ENCODE measurements around the gene BLTP3A.

- TF ChIP-seq, protein P1, sequence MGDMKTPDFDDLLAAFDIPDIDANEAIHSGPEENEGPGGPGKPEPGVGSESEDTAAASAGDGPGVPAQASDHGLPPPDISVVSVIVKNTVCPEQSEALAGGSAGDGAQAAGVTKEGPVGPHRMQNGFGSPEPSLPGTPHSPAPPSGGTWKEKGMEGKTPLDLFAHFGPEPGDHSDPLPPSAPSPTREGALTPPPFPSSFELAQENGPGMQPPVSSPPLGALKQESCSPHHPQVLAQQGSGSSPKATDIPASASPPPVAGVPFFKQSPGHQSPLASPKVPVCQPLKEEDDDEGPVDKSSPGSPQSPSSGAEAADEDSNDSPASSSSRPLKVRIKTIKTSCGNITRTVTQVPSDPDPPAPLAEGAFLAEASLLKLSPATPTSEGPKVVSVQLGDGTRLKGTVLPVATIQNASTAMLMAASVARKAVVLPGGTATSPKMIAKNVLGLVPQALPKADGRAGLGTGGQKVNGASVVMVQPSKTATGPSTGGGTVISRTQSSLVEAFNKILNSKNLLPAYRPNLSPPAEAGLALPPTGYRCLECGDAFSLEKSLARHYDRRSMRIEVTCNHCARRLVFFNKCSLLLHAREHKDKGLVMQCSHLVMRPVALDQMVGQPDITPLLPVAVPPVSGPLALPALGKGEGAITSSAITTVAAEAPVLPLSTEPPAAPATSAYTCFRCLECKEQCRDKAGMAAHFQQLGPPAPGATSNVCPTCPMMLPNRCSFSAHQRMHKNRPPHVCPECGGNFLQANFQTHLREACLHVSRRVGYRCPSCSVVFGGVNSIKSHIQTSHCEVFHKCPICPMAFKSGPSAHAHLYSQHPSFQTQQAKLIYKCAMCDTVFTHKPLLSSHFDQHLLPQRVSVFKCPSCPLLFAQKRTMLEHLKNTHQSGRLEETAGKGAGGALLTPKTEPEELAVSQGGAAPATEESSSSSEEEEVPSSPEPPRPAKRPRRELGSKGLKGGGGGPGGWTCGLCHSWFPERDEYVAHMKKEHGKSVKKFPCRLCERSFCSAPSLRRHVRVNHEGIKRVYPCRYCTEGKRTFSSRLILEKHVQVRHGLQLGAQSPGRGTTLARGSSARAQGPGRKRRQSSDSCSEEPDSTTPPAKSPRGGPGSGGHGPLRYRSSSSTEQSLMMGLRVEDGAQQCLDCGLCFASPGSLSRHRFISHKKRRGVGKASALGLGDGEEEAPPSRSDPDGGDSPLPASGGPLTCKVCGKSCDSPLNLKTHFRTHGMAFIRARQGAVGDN (IDR thresholded peaks at IDR 0.05) = no peak
- TF ChIP-seq, protein P2, sequence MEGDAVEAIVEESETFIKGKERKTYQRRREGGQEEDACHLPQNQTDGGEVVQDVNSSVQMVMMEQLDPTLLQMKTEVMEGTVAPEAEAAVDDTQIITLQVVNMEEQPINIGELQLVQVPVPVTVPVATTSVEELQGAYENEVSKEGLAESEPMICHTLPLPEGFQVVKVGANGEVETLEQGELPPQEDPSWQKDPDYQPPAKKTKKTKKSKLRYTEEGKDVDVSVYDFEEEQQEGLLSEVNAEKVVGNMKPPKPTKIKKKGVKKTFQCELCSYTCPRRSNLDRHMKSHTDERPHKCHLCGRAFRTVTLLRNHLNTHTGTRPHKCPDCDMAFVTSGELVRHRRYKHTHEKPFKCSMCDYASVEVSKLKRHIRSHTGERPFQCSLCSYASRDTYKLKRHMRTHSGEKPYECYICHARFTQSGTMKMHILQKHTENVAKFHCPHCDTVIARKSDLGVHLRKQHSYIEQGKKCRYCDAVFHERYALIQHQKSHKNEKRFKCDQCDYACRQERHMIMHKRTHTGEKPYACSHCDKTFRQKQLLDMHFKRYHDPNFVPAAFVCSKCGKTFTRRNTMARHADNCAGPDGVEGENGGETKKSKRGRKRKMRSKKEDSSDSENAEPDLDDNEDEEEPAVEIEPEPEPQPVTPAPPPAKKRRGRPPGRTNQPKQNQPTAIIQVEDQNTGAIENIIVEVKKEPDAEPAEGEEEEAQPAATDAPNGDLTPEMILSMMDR (IDR thresholded peaks at IDR 0.05 in 2 of 3, conservative IDR thresholded peaks at IDR 0.05 in 1 of 3; ENCODE audit: control insufficient read depth in 2 of 3, extremely low read depth in 1 of 3, insufficient read depth in 1 of 3, low read depth in 3 of 3, low read length in 3 of 3) = no peak
- TF ChIP-seq LARP7 (IDR thresholded peaks at IDR 0.05) = no peak
- TF ChIP-seq, protein P3, sequence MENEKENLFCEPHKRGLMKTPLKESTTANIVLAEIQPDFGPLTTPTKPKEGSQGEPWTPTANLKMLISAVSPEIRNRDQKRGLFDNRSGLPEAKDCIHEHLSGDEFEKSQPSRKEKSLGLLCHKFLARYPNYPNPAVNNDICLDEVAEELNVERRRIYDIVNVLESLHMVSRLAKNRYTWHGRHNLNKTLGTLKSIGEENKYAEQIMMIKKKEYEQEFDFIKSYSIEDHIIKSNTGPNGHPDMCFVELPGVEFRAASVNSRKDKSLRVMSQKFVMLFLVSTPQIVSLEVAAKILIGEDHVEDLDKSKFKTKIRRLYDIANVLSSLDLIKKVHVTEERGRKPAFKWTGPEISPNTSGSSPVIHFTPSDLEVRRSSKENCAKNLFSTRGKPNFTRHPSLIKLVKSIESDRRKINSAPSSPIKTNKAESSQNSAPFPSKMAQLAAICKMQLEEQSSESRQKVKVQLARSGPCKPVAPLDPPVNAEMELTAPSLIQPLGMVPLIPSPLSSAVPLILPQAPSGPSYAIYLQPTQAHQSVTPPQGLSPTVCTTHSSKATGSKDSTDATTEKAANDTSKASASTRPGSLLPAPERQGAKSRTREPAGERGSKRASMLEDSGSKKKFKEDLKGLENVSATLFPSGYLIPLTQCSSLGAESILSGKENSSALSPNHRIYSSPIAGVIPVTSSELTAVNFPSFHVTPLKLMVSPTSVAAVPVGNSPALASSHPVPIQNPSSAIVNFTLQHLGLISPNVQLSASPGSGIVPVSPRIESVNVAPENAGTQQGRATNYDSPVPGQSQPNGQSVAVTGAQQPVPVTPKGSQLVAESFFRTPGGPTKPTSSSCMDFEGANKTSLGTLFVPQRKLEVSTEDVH (IDR thresholded peaks at IDR 0.05; ENCODE audit: low read depth, partially characterized antibody) = no peak
Observed at GRCh38 chr6:34829137-34829536, 37.3 kb downstream of the BLTP3A start.

Measured in GM12878 (cell line).